Measurements from ENCODE around the gene TH. TPM values are rescaled to one million over a fixed set of nuclear protein-coding genes. Genes with fewer than 3 reads are reported as not detected.

Gene TH
- total and polyA plus RNA-seq, 2 of the 4 experiments (the other 2 are of a cell fraction): 0.10 TPM; not detected in 1

- Histone ChIP-seq H3K79me1 (ENCODE audit: low read depth in 1 of 2, low read length in 2 of 2) (no peaks in the 10 kb centered on the region), H2BK5ac (ENCODE audit: low read depth, low read length, poor library complexity, severe bottlenecking) (no peak overlapping the region), H3K4me2 (ENCODE audit: low read depth, low read length) (no peak overlapping the region), H3K14ac (replicated peaks; ENCODE audit: low read depth, low read length) (no peak overlapping the region), H2BK20ac (ENCODE audit: low read depth, low read length) (no peak overlapping the region), H2AFZ (replicated peaks; ENCODE audit: low read length, poor library complexity) (no peak overlapping the region), H4K91ac (ENCODE audit: insufficient read depth, low read depth, low read length) (no peak overlapping the region), H4K5ac (ENCODE audit: low read depth, low read length) (no peak overlapping the region), H3K4ac (ENCODE audit: low read depth, low read length) (no peak overlapping the region), H2BK15ac (ENCODE audit: low read depth, low read length) (no peak overlapping the region), H4K20me1 (ENCODE audit: insufficient read depth, low read length) (0 out of 2 replicates have a peak, but pooled peaks cover 8% of the 10 kb centered on the region), H2AK5ac (ENCODE audit: low read depth, low read length) (no peak overlapping the region), H3K27me3 (ENCODE audit: control insufficient read depth, insufficient read depth, low read length) (peaks cover 35% of the 10 kb centered on the region), H3K56ac (ENCODE audit: extremely low read depth, insufficient read depth, low read length) (no peak overlapping the region), H3K23ac (ENCODE audit: low read depth, low read length) (no peak overlapping the region), H3K9me1 (ENCODE audit: insufficient read depth, low read length) (peaks cover 7% of the 10 kb centered on the region), H3K4me1 (ENCODE audit: control insufficient read depth, insufficient read depth, low read length) (no peaks in the 10 kb centered on the region), H3K9me3 (ENCODE audit: control insufficient read depth, insufficient read depth, low read length) (no peaks in the 10 kb centered on the region), H3K9ac (ENCODE audit: low read depth, low read length) (no peak overlapping the region), H3K4me3 (ENCODE audit: insufficient read depth, low read depth, low read length) (no peak overlapping the region), H2BK120ac (ENCODE audit: low read depth, low read length) (no peak overlapping the region), H3K36me3 (ENCODE audit: control insufficient read depth, insufficient read depth, low read length) (no peaks in the 10 kb centered on the region), H2AK9ac (replicated peaks; ENCODE audit: low read depth, low read length, poor library complexity) (no peak overlapping the region), H3K27ac (ENCODE audit: insufficient read depth, low read length) (no peak overlapping the region), H3K18ac (ENCODE audit: low read depth, low read length) (no peak overlapping the region), H4K8ac (ENCODE audit: low read depth in 2 of 2, low read length in 2 of 2) (no peak overlapping the region)
- intact Hi-C loops (cut with micrococcal nuclease) (loop anchor here (10.0 kb wide), 1 partner anchor 705 kb away; no protein-coding TSS in a partner anchor), in situ Hi-C loops (cut with MboI; ENCODE audit: low sequenced_read_pairs) (loop anchor here (25.0 kb wide), 1 partner anchor 697 kb away; the partner anchor contains the start of gene CDKN1C), dilution Hi-C loops (cut with HindIII; ENCODE audit: low sequenced_read_pairs, unreplicated experiment) (no loop called here)
- no TSS peak for BruUV-seq (replicated peaks)
- ChIA-PET CTCF (no interaction called here), POLR2A (ENCODE audit: unreplicated experiment) (no interaction called here)
- TF ChIP-seq USF2 (IDR thresholded peaks at IDR 0.05; ENCODE audit: low read depth, low read length) (no peak), NFE2L2 (IDR thresholded peaks at IDR 0.05; ENCODE audit: low read depth, low read length) (no peak)
- no peak for DNase-seq
- 56% methylated on average over 18 of the region's 29 CpGs; no CpG with 5 or more reads in 1 of the 2 experiments for WGBS, 2 experiments (ENCODE audit: extremely low coverage in 2 of 2, insufficient read length in 1 of 2)
- ATAC-seq (ENCODE audit: low read depth): no peak
Observed at GRCh38 chr11:2189938-2190656, 18.5 kb upstream of the TH start.
